Measurements from ENCODE around the gene HADHB.

The HADHB gene

GRCh38 chr2:26244309-26245230 is at the start of gene HADHB, which contains the start of gene HADHA:
Gene HADHB (plus strand): TSS chr2:26244939. CDS start chr2:26254255, 9,316 bp downstream.
Gene HADHA (minus strand): TSS chr2:26244632. CDS start chr2:26244596, 36 bp downstream.
- peak; percentile 87 for DNase-seq

GRCh38 chr2:26195040-26195984 is 49.4 kb upstream of the HADHB start:
- DNase-seq: no peak

GRCh38 chr2:26196683-26197418 is 47.9 kb upstream of the HADHB start:
- no peak for DNase-seq

GRCh38 chr2:26197516-26197915 is 47.2 kb upstream of the HADHB start:
- no peak for DNase-seq

GRCh38 chr2:26202981-26203490 is 41.7 kb upstream of the HADHB start:
- DNase-seq: no peak

- no peak for DNase-seq
These were observed 40.8 kb upstream of the HADHB start for GRCh38 chr2:26203906-26204305.

GRCh38 chr2:26212011-26212410 is 32.7 kb upstream of the HADHB start:
- no peak for DNase-seq

GRCh38 chr2:26214759-26215158 is 30.0 kb upstream of the HADHB start:
- DNase-seq: no peak

GRCh38 chr2:26215833-26216232 is 28.9 kb upstream of the HADHB start:
- DNase-seq: no peak

GRCh38 chr2:26216587-26216986 is 28.2 kb upstream of the HADHB start:
- DNase-seq: no peak

GRCh38 chr2:26217720-26218119 is 27.0 kb upstream of the HADHB start:
- DNase-seq: no peak

- no peak for DNase-seq
These were observed 21.7 kb upstream of the HADHB start for GRCh38 chr2:26223018-26223417.

GRCh38 chr2:26224095-26224494 is 20.6 kb upstream of the HADHB start:
- DNase-seq: no peak

GRCh38 chr2:26229595-26229994 is 15.1 kb upstream of the HADHB start:
- no peak for DNase-seq

GRCh38 chr2:26230806-26231205 is 13.9 kb upstream of the HADHB start:
- no peak for DNase-seq

GRCh38 chr2:26235089-26235488 is 9.7 kb upstream of the HADHB start:
- peak; percentile 5 for DNase-seq

- DNase-seq: no peak
These were observed 6.9 kb upstream of the HADHB start for GRCh38 chr2:26237868-26238267.

- DNase-seq: no peak
These were observed 6.3 kb upstream of the HADHB start for GRCh38 chr2:26238311-26238958.

- DNase-seq: no peak
These were observed 2.8 kb upstream of the HADHB start for GRCh38 chr2:26241928-26242436.

- peak; percentile 27 for DNase-seq
These were observed 1.1 kb upstream of the HADHB start for GRCh38 chr2:26243470-26244308.

GRCh38 chr2:26245231-26245732 is 543 bp downstream of the HADHB start:
- DNase-seq: peak; percentile 51

Measured in CD4-positive, alpha-beta T cell treated with Interleukin-21 for 1 hour (primary cell).